CD4-positive, alpha-beta T cell treated with Interleukin-1 beta for 1 hour (primary cell): ENCODE measurements around the gene RAP1GAP.
A peak's percentile ranks its signal among the peaks of the same experiment; 100 is the strongest.

ENCODE experiments used
- DNase-seq, 2 donors: peaks; one replicate each; pipeline ENCODE4 v3.0.0-alpha.2; 2020 to 2022

RAP1GAP gene

DNA sequence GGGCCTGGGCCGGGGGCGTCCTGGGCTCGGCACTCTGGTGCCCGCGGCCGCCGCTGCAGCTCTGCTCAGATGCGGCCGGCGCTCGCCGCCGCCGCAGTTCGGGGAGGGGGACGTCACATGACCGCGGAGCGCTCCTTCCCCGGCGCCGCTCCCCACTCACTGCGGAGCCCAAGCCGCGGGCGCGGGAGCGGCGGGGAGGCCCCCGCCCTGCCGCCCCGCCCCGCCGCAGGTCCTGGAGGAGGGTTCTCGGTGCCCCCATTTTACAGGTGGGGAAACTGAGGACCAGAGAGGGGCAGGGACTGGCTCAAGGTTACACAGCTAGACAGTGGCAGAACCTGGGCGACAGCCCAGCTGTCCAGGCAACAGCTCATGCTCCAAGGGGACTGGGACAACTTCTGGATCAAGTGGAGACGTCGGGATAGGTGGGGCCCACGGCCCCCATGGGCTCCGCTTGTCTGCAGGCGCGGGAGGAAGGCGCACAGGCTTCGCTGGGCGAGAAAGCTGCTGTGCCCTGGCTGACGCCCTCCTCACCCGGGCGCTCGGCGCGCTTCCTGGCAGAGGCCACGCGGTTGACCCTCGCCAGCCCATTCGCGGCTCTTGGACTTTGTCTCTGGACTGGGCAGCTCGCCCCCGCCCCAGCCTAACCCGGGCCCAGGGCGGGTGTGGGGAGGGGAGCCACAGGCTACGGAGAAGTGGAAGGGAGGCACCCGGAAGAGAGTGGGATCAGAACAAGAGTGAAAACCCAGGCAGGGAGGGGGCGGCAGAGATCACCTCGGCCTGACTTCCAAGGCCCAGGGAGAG is at the start of gene RAP1GAP:
TSS of gene RAP1GAP (minus strand) at position 100 of the 801 bp plus-strand sequence. CDS start 49,325 bp downstream, outside the sequence.
- DNase-seq = peak; percentile 19 to 29

DNA sequence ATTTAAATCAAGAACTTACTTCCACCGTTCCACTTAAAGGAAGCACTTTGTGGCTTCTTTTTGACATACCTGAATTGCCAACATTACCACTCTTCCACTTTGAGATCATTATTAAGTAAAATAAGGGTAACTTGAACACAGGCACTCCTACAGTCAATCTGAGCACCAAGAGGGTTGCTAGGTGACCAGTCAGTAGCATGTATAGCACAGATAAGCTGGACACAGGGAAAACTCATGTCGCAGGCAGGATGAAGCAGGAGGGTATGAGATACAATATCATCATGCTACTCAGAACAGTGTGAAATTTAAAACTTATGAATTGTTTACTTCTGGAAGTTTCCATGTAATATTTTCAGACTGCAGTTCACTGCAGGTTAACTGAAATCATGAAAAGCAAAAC is 47.0 kb upstream of the RAP1GAP start:
- no peak for DNase-seq

- DNase-seq = no peak
Observed at GRCh38 chr1:21707891-21708290, 38.7 kb upstream of the RAP1GAP start.

GRCh38 chr1:21707086-21707840 is 38.1 kb upstream of the RAP1GAP start:
- no peak for DNase-seq

DNA sequence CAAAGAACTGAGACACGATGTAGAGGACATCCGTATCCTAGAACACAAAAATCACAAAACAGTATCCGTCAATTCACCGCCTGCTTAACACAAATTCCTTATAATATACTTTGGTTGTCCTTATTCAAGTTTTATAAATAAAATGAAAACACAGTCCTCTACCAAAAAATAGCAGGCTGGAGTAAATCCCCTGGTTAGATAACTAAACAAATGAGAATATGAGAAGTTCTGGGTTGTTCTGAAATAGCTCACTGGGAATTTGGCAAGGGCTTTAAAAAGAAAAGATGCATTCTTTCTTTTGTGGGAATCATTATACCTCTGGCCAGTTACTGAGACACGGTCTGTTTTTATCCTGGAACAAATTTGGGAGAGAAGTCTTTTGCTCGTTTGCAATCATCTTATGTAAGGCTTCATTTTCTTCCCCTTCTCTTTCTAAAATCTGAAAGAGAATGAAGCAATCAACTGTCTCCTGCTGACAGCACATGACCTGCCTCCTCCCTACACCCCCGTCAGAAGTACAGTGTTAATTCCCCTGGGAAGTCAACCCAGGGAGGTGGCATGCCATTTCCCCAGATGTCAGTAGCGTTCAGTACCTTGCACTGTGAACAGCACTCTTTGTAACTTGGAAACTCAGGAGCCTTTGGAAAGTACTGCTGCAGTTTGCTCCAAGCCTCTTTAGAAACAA is 37.1 kb upstream of the RAP1GAP start:
- DNase-seq = no peak

DNA sequence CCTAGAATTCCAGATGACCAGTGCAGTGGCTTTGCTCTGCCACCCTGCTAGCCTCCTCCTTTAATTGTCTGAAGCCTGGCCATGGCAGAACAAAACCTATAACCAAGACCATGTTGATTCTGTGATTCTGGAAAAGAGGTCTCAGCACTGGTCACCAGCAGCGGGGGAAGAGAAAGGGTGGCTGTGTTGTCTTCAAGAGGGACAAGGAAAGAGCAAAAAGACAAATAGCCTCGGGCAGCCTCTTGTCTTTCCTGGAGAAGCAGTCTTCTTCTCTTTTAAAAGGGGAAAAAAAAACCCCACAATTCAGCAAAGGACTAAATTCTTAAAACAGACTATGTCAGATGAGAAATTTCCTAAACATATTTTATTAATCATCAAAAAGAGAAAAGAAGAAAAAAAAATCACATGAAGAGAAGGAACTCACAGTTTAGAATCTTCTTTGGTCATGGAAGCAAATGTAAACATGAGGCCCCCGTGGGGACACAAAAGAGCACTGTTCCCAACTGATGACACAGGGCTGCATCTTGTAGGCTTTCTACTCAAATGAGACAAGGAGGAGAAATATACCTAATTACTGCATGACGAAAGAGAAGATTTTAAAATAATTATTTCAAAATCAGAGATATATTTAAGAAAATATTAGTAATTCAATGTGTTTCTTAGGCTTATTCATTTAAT is 36.3 kb upstream of the RAP1GAP start:
- DNase-seq = no peak

DNA sequence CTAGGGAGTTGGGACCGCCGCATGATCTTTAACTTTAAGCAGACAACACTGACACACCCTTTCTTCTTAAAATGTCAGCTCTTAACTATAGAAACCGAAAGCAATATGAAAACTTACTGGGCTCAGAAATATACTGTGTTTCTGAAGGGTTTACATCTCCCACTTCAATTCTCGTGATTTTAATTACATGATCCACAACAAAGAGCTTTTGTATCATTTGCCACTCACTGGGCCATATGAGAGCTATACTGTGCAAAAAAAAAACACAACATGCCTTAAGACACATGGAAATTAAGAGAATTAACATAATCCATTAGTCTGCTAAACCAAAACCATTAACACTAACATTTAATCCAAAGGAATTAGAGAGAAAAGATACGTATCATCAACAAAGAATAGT is 35.0 kb upstream of the RAP1GAP start:
- no peak for DNase-seq

DNA sequence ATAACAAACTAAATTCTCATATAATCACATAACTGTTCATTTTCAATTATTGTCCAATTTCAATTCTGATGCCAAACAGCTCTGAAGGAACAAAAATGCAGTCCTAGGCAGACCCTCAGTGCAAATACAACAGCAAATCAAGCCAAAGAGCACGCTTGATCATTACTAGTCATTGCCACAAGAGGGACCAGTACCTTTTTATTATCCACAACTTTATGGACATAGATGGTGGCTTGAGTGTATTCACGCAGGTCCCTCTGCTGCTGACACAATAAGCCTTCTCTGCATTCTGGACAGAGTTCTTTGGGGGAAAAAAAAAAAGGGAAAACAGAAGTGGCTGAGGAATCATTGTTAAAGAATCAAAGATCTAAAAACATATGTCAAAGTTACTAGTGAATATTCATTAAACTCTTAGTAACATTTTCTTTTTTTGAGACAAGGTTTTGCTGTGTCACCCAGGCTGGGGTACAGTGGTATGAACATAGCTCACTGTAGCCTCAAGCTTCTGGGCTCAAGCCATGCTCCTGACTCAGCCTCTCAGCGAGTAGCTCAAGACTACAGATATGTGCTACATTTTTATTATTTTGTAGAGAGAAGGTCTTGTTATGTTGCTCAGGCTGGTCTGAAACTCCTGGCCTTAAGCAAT is 34.3 kb upstream of the RAP1GAP start:
- peak in 1 of 2 donors; percentile 6 for DNase-seq

- DNase-seq = no peak
Observed at GRCh38 chr1:21702780-21703179, 33.6 kb upstream of the RAP1GAP start.

DNA sequence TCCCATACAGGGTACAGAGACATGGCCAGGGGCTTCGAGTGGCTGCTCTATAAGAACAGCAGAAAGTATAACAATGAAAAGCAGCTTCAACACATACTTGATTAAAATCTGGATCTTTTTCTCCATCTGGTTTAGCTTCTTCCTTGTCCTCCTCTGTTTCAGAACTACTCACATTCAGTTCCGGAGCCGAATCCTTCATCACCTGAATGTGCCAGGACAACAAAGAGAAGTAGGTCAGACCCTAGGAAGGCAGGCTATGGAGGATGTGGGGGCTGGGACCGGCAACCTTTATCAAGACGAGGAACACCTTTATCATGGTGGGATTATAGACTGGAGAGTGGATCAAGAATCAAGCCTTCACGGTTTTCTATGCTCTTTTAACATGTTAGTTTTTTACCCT is 32.2 kb upstream of the RAP1GAP start:
- no peak for DNase-seq

GRCh38 chr1:21700094-21700493 is 30.9 kb upstream of the RAP1GAP start:
- DNase-seq = no peak

GRCh38 chr1:21696931-21697330 is 27.8 kb upstream of the RAP1GAP start:
- DNase-seq = no peak

DNA sequence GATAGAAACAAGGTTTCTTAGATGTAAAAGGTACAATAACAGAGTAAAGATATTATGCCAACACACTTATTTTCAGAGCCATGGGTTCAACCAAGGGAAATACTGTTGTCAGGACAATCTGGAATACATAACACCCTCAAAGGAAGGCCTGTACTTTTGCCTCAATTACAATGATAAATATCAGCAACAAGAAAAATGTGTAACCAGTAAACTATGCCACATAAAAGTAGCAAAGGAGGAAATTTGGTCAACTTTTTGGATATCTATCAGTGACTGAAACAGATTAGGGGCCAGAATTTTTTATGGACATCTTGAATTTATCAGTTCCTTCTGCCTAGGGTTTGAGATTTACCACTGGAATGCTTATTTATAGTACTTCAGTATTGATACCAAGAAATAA is 24.6 kb upstream of the RAP1GAP start:
- DNase-seq = no peak

DNA sequence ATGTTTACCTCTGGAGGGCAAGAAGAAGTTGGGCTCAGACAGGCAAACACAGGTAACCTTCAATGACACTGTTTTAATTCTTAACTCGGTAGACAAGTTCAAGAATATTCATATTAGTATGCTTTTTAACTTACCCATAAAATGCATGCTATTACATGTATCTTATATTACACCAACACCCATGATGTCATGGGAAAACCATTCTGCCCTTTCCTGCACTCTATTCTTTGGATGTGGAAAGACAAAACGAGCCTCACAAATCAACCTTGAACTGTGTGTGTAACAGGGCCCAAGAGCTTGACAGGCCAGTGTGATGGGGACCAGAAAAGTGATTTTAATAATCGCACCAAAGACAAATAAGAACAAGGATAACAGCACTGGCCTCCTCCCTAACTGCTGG is 22.6 kb upstream of the RAP1GAP start:
- no peak for DNase-seq

- DNase-seq = no peak
Observed at GRCh38 chr1:21689661-21690372, 20.7 kb upstream of the RAP1GAP start.

DNA sequence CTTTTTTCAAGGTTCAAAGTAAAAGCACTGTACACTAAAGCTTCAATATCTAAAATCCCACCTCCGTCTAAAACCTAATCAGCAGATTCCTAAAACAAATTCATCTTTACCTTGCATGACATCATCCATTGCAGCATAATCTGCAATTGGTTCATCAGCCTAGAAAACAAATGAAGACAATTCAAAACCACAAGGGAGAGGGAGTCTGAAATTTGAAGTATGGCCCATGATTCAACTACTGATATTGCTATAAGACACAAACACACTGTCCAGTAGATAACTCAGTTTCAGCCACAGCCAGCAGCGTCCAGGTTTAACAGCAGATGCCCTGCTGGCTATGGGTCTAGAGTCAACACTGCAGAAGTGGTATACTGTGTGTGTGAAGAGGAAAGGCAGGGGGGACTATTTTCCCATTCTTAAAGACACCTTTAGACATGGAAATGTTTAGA is 17.9 kb upstream of the RAP1GAP start:
- DNase-seq = no peak

GRCh38 chr1:21685946-21686678 is 17.0 kb upstream of the RAP1GAP start:
- DNase-seq = no peak

DNA sequence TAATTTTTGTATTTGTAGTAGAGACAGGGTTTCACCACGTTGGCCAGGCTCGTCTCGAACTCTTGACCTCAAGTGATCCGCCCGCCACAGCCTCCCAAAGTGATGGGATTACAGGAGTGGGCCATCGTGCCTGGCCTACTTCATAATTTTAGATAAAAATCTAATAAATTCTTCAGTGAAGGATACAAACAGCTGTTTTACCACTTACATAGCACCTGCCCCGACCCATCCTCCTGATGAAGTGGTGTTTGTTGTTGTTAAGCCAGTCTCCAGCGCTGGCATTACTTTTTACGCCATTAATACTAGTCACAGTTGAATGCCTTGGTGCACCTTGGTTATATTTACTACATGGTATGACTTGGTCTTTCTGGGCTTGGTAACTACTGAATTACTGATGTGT is 12.3 kb upstream of the RAP1GAP start:
- no peak for DNase-seq

DNA sequence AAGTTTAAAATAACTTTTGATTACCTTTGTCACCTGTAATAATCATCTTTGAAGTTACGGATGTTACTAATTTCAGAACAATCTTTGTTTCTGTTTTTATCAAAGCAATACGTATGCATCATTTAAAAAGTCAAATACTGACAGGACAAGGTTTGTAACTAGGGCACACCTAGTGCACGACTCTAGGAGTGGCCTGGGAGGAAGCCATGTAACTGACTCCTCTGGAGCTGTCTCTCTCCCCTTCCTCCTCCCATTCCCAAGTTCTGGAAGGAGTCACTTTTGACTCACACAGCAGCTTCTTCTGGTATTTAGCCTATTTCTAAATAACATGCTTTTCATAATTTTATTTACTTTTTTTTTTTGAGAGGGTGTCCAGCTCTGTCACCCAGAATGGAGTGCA is 11.8 kb upstream of the RAP1GAP start:
- DNase-seq = no peak

DNA sequence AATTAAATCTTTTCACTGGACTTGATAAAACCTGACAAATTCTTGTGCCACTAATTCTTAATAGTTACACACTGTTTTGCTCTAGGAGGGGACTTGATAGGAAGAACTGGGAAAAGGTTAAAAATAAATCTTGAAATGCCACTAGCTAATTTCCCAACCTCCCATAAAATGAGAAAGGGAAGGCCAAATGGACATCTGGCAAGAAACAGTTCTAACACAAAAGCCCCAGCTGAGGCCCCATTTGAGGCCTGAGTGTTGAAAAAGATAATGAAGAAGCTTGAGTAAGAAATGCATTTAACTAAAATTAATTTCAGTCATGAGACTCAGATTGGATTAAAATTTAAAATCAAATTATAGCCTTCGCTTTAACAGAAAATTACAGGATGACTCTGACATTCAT is 11.2 kb upstream of the RAP1GAP start:
- no peak for DNase-seq

DNA sequence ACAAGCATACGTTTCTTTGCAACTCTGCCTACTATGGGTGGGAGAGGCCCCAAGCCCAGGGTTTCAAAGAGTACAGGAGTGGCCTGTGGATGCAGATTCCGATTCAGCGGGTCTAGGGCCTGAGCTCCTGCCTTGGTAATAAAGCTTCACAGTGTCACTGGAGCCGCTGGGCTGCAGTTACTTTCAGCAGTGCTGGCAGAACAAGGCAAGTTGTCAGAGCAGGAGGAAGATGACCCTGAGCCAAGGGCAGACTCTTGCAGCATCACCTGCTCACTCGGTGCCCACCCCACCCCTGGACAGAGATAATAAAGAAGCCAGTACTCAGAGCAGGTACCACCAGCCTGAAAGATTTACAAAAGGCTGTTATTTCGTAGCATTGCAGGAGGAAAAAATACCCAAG is 8.0 kb upstream of the RAP1GAP start:
- DNase-seq = no peak
